CD4-positive, alpha-beta T cell treated with Interleukin-17A for 4 hours (primary cell): ENCODE data around the gene OLFML2B.

ENCODE experiments used
- DNase-seq: peaks from one replicate; pipeline ENCODE4 v3.0.0-alpha.2; 2020; ENCODE audit warnings: mixed read lengths

Gene OLFML2B

GRCh38 chr1:162004441-162004950 lies 19.2 kb downstream of the OLFML2B start:
- no peak for DNase-seq

- DNase-seq, result no peak
Measured at GRCh38 chr1:162003830-162004215, 19.8 kb downstream of the OLFML2B start.

- DNase-seq, result no peak
Measured at GRCh38 chr1:162003061-162003829, 20.4 kb downstream of the OLFML2B start.

GRCh38 chr1:162000053-162000420 lies 23.6 kb downstream of the OLFML2B start:
- no peak for DNase-seq

GRCh38 chr1:161999301-162000052 lies 24.2 kb downstream of the OLFML2B start:
- no peak for DNase-seq

GRCh38 chr1:161998811-161999210 lies 24.9 kb downstream of the OLFML2B start:
- no peak for DNase-seq

GRCh38 chr1:161997152-161997551 lies 26.5 kb downstream of the OLFML2B start:
- no peak for DNase-seq

- DNase-seq, result no peak
Measured at GRCh38 chr1:161994175-161994668, 29.4 kb downstream of the OLFML2B start.

GRCh38 chr1:161993576-161993975 lies 30.1 kb downstream of the OLFML2B start:
- no peak for DNase-seq

GRCh38 chr1:161989786-161990185 lies 33.9 kb downstream of the OLFML2B start:
- DNase-seq, result no peak

GRCh38 chr1:161989108-161989507 lies 34.6 kb downstream of the OLFML2B start:
- DNase-seq, result no peak

- DNase-seq, result no peak
Measured at GRCh38 chr1:161988413-161988812, 35.3 kb downstream of the OLFML2B start.

- no peak for DNase-seq
Measured at GRCh38 chr1:161987872-161988271, 35.8 kb downstream of the OLFML2B start.

- no peak for DNase-seq
Measured at GRCh38 chr1:161987303-161987702, 36.4 kb downstream of the OLFML2B start.

GRCh38 chr1:161986328-161986727 lies 37.3 kb downstream of the OLFML2B start:
- DNase-seq, result no peak

GRCh38 chr1:161985301-161985822 lies 38.3 kb downstream of the OLFML2B start:
- DNase-seq, result no peak

- DNase-seq, result no peak
Measured at GRCh38 chr1:161983725-161984124, 39.9 kb downstream of the OLFML2B start.

- no peak for DNase-seq
Measured at GRCh38 chr1:161982917-161983316, 40.8 kb downstream of the OLFML2B start.

- DNase-seq, result no peak
Measured at GRCh38 chr1:161982507-161982895, 41.2 kb downstream of the OLFML2B start.

GRCh38 chr1:161981735-161982506 lies 41.7 kb downstream of the OLFML2B start:
- DNase-seq, result no peak

GRCh38 chr1:161981126-161981525 lies 42.5 kb downstream of the OLFML2B start:
- DNase-seq, result no peak

- no peak for DNase-seq
Measured at GRCh38 chr1:161978011-161978790, 45.5 kb downstream of the OLFML2B start.
